Mucosa of descending colon (tissue), 3 donors: Measurements from ENCODE around the gene ARID1B. TPM values are rescaled to one million over a fixed set of nuclear protein-coding genes. Genes with fewer than 3 reads are reported as not detected.
A peak's percentile ranks its signal among the peaks of the same experiment; 100 is the strongest.

Source experiments
- ATAC-seq: fragments of 200-7000 bp; cut with Tn5 transposase; one replicate; pipeline ENCODE4 v1.9.1; 2020; ENCODE audit warnings: mild to moderate bottlenecking, moderate library complexity
- DNase-seq, 3 donors: peaks; one replicate each; pipeline ENCODE4 v3.0.0-alpha.2; 2020
- H3K36me3 ChIP-seq: fragments of 200-600 bp; one replicate; pipeline ENCODE4 v1.8.0; 2021; ENCODE audit warnings: low read depth, mild to moderate bottlenecking
- H3K4me1 ChIP-seq: fragments of 200-600 bp; one replicate; pipeline ENCODE4 v1.8.0; 2021; ENCODE audit warnings: low read depth, mild to moderate bottlenecking
- H3K4me3 ChIP-seq: fragments of 200-600 bp; one replicate; pipeline ENCODE4 v1.8.0; 2021; ENCODE audit warnings: mild to moderate bottlenecking
- H3K9me3 ChIP-seq: fragments of 200-600 bp; one replicate; pipeline ENCODE4 v1.8.0; 2021; ENCODE audit warnings: mild to moderate bottlenecking
- intact Hi-C, 2 donors: fragments of 100-400 bp; cut with DNase I in 1 of 2; cut with micrococcal nuclease in 1 of 2; formaldehyde crosslinking; loops; one replicate each; pipeline versions ENCODE4 v1.11.0 to v1.11.1; 2022; cut with DNase I, micrococcal nuclease
- total RNA-seq, 3 donors: library from RNA; stranded (reverse); fragmentation: NEBNext Ultra II Directional in 2 of 3; extraction: Animal tissue kit (Norgen Biotek cat#: 25700) in 2 of 3; gene quantifications; one replicate each; pipeline versions ENCODE4 v1.2.1 to v1.2.4, GENCODE V29; 2021 to 2023
- TF ChIP-seq, protein P1 (sequence below): fragments of 200-600 bp; IDR thresholded peaks from one replicate; pipeline ENCODE4 v1.8.0; 2022; ENCODE audit warnings: antibody characterized with exemption, mild to moderate bottlenecking
- donor health status: DM: no; HTN: no; CAD: no; lungs with moderate emphysema.
- donor health status: DM: no; HTN: no; CAD: no.
- donor health status: DM: no; HTN: yes; CAD: no.

ARID1B gene
- total RNA-seq, 3 donors from 2014 or later: 71.8 to 102 (median 101) TPM

GRCh38 chr6:157209865-157210530 is 432.8 kb downstream of the ARID1B start:
- Histone ChIP-seq H3K9me3 (no peaks in the 10 kb centered on the region), H3K4me1 (peaks cover 4% of the 10 kb centered on the region), H3K4me3 (no peak overlapping the region), H3K36me3 (no peaks in the 10 kb centered on the region)
- DNase-seq: no peak
- no peak for ATAC-seq
- intact Hi-C loops: no loop called here
- TF ChIP-seq, protein P1, sequence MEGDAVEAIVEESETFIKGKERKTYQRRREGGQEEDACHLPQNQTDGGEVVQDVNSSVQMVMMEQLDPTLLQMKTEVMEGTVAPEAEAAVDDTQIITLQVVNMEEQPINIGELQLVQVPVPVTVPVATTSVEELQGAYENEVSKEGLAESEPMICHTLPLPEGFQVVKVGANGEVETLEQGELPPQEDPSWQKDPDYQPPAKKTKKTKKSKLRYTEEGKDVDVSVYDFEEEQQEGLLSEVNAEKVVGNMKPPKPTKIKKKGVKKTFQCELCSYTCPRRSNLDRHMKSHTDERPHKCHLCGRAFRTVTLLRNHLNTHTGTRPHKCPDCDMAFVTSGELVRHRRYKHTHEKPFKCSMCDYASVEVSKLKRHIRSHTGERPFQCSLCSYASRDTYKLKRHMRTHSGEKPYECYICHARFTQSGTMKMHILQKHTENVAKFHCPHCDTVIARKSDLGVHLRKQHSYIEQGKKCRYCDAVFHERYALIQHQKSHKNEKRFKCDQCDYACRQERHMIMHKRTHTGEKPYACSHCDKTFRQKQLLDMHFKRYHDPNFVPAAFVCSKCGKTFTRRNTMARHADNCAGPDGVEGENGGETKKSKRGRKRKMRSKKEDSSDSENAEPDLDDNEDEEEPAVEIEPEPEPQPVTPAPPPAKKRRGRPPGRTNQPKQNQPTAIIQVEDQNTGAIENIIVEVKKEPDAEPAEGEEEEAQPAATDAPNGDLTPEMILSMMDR: no peak

GRCh38 chr6:157210954-157211353 is 433.8 kb downstream of the ARID1B start:
- ATAC-seq: no peak

GRCh38 chr6:157211603-157212455 is 434.7 kb downstream of the ARID1B start:
- Histone ChIP-seq H3K4me3 (no peak overlapping the region), H3K9me3 (no peaks in the 10 kb centered on the region), H3K36me3 (no peaks in the 10 kb centered on the region), H3K4me1 (no peaks in the 10 kb centered on the region)
- ATAC-seq (peak; percentile 32), DNase-seq (no peak)
- TF ChIP-seq, protein P1: no peak
- intact Hi-C loops: no loop called here

More at GRCh38 chr6:157210954-157211353, 433.8 kb downstream of the ARID1B start:
- TF ChIP-seq, protein P1: no peak
- no peak overlapping the region for H3K4me3 ChIP-seq
- H3K36me3 ChIP-seq: no peaks in the 10 kb centered on the region
- no peaks in the 10 kb centered on the region for H3K9me3 ChIP-seq
- no peaks in the 10 kb centered on the region for H3K4me1 ChIP-seq
- DNase-seq: no peak
- intact Hi-C loops: no loop called here

DNA sequence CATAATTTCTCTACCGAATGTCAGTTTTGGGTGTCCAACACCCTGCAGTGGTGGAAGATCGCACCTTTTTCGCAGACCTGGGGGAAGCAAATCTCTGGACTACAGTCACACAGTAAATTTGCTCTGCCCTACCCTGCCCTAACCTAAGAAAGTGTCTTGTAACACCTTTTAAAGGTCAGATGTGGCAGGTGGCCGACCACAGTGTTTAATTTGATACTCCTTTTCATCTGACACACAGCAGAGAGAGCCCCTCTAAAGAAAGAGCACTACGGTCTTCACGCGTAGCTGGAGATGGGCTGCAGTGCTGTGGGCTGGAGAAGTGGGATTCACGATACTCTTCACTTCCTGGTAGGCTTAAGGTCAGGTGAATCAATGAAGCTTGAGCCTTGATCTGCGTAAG is 436.2 kb downstream of the ARID1B start:
- no peaks in the 10 kb centered on the region for H3K9me3 ChIP-seq
- H3K4me1 ChIP-seq: no peaks in the 10 kb centered on the region
- intact Hi-C loops: no loop called here
- no peak for DNase-seq
- TF ChIP-seq, protein P1: no peak
- H3K4me3 ChIP-seq: no peak overlapping the region
- no peak for ATAC-seq
- H3K36me3 ChIP-seq: no peaks in the 10 kb centered on the region

- Histone ChIP-seq H3K36me3 (no peaks in the 10 kb centered on the region), H3K9me3 (no peaks in the 10 kb centered on the region), H3K4me3 (no peak overlapping the region), H3K4me1 (peaks cover 3% of the 10 kb centered on the region)
- ATAC-seq (no peak), DNase-seq (no peak)
- intact Hi-C loops: no loop called here
- TF ChIP-seq, protein P1: no peak
These were observed 436.9 kb downstream of the ARID1B start for GRCh38 chr6:157213907-157214565.
